SK-N-SH (cell line): Measurements from ENCODE around the gene CHST6. TPM values are rescaled to one million over a fixed set of nuclear protein-coding genes. Genes with fewer than 3 reads are reported as not detected.

ENCODE experiments used
- CTCF ChIA-PET: fragments of 300-600, 350-600 bp; formaldehyde crosslinking; extraction: SDS; loops from one replicate; lab custom pipeline; 2021; lab: Yijun Ruan, JAX
- POLR2A ChIA-PET: fragments of 350-600 bp; sonication (Branson Sonifier 250); formaldehyde crosslinking; extraction: SDS; loops from one replicate; lab custom pipeline; 2020; ENCODE audit warnings: antibody characterized with exemption, inconsistent platforms; lab: Yijun Ruan, JAX
- DNase-seq: peaks from one replicate; pipeline ENCODE4 v3.0.0; 2012
- H2AFZ ChIP-seq: fragments of 200-600 bp; sonication (generic); 2 replicates; pipeline ENCODE4 v1.8.1; 2016; ENCODE audit warnings: antibody characterized with exemption, mild to moderate bottlenecking, low read depth
- H3F3A ChIP-seq: fragments of 200-600 bp; sonication (generic); replicated peaks from 2 replicates; pipeline ENCODE3; 2016; ENCODE audit warnings: antibody characterized with exemption, mild to moderate bottlenecking; ENCODE audit not compliant: insufficient read depth
- H3K27ac ChIP-seq, 2 experiments: fragments of 200-500 bp in 1 of 2; fragments of 200-600 bp in 1 of 2; sonication (Bioruptor generic) in 1 of 2; sonication (generic), shearing (Covaris generic) in 1 of 2; 2 replicates each; pipeline versions ENCODE4 v1.5.1 to v1.6.1; 2014 to 2016; ENCODE audit warnings: low read depth in 2 of 2, inconsistent platforms in 1 of 2, low read length in 1 of 2, mild to moderate bottlenecking in 1 of 2, mixed read lengths in 1 of 2
- H3K27me3 ChIP-seq: fragments of 200-600 bp; sonication (generic), shearing (Covaris generic); 2 replicates; pipeline ENCODE4 v1.6.1; 2016; ENCODE audit warnings: mixed run types; ENCODE audit not compliant: insufficient read depth
- H3K36me3 ChIP-seq, 2 experiments: fragments of 200-500 bp in 1 of 2; fragments of 200-600 bp in 1 of 2; sonication (Bioruptor generic) in 1 of 2; sonication (generic) in 1 of 2; replicated peaks in 1 of 2; 2 replicates each; pipeline versions ENCODE3 to v1.5.1; 2014 to 2016; ENCODE audit warnings: low read length in 1 of 2, mild to moderate bottlenecking in 1 of 2; ENCODE audit not compliant: insufficient read depth in 2 of 2, control insufficient read depth in 1 of 2
- H3K4me1 ChIP-seq, 2 experiments: fragments of 200-500 bp in 1 of 2; fragments of 200-600 bp in 1 of 2; sonication (Bioruptor generic) in 1 of 2; sonication (generic), shearing (Covaris generic) in 1 of 2; 2 replicates each; pipeline versions ENCODE4 v1.5.1 to v1.6.1; 2014 to 2016; ENCODE audit warnings: low read depth in 1 of 2, low read length in 1 of 2, mixed run types in 1 of 2; ENCODE audit not compliant: insufficient read depth in 2 of 2, control insufficient read depth in 1 of 2
- H3K4me2 ChIP-seq: fragments of 200-600 bp; sonication (generic), shearing (Covaris generic); 2 replicates; pipeline ENCODE4 v1.6.1; 2017; ENCODE audit warnings: mixed run types
- H3K4me3 ChIP-seq, 2 experiments: fragments of 200-500 bp in 1 of 2; fragments of 200-600 bp in 1 of 2; sonication (Bioruptor generic) in 1 of 2; sonication (generic), shearing (Covaris generic) in 1 of 2; 2 replicates each; pipeline versions ENCODE4 v1.5.1 to v1.8.1; 2014 to 2016; ENCODE audit warnings: low read depth in 2 of 2, inconsistent platforms in 1 of 2, low read length in 1 of 2, mild to moderate bottlenecking in 1 of 2, mixed read lengths in 1 of 2, moderate library complexity in 1 of 2
- H3K79me2 ChIP-seq: fragments of 200-600 bp; sonication (generic); 2 replicates; pipeline ENCODE4 v1.8.1; 2017; ENCODE audit warnings: mild to moderate bottlenecking; ENCODE audit not compliant: insufficient read depth
- H3K9ac ChIP-seq: fragments of 200-600 bp; sonication (generic); 2 replicates; pipeline ENCODE4 v1.6.1; 2017; ENCODE audit warnings: mixed run types
- H3K9me2 ChIP-seq: fragments of 200-600 bp; sonication (generic); 2 replicates; pipeline ENCODE4 v1.6.1; 2017; ENCODE audit warnings: mixed run types
- H3K9me3 ChIP-seq: fragments of 200-600 bp; sonication (generic); 2 replicates; pipeline ENCODE4 v1.6.1; 2017; ENCODE audit warnings: mixed run types, mild to moderate bottlenecking, moderate library complexity
- H4K20me1 ChIP-seq: fragments of 200-600 bp; sonication (generic); 2 replicates; pipeline ENCODE4 v1.6.1; 2017; ENCODE audit warnings: mild to moderate bottlenecking, mixed run types; ENCODE audit not compliant: insufficient read depth
- CHD2 ChIP-seq: fragments of 150-350 bp; IDR thresholded peaks from 2 replicates; pipeline ENCODE4 v1.6.1; 2018; ENCODE audit warnings: low read length; ENCODE audit not compliant: partially characterized antibody
- EP300 ChIP-seq, 2 experiments: IDR thresholded peaks; 2 replicates each; pipeline versions ENCODE4 v1.4.0 to v1.6.1; 2012; ENCODE audit warnings: borderline replicate concordance in 1 of 2, low read depth in 1 of 2, low read length in 1 of 2
- EZH2phosphoT487 ChIP-seq: fragments of 200-600 bp; sonication (generic); IDR thresholded peaks from 2 replicates; pipeline ENCODE4 v1.6.1; 2017; ENCODE audit warnings: low read depth, mixed run types, mild to moderate bottlenecking, antibody characterized with exemption, moderate library complexity, borderline replicate concordance
- FOSL2 ChIP-seq: IDR thresholded peaks from 2 replicates; pipeline ENCODE4 v1.4.0; 2012; ENCODE audit warnings: low read depth, mild to moderate bottlenecking, moderate library complexity, borderline replicate concordance
- FOXJ3 ChIP-seq: sonication (generic); formaldehyde crosslinking; IDR thresholded peaks from 2 replicates; pipeline ENCODE4 v1.5.1; 2020; ENCODE audit warnings: mild to moderate bottlenecking, missing genetic modification reagents
- FOXM1 ChIP-seq: IDR thresholded peaks from 2 replicates; pipeline ENCODE4 v1.4.0; 2012; ENCODE audit warnings: low read depth, mild to moderate bottlenecking
- JUND ChIP-seq: IDR thresholded peaks from 2 replicates; pipeline ENCODE4 v1.4.0; 2012
- MEF2A ChIP-seq: IDR thresholded peaks from 2 replicates; pipeline ENCODE4 v1.4.0; 2012; ENCODE audit warnings: low read depth, borderline replicate concordance
- NFIC ChIP-seq: IDR thresholded peaks from 2 replicates; pipeline ENCODE4 v1.4.0; 2012; ENCODE audit warnings: borderline replicate concordance
- RFX5 ChIP-seq: IDR thresholded peaks from 2 replicates; pipeline ENCODE4 v1.6.1; 2012; ENCODE audit warnings: mild to moderate bottlenecking, improper control_type of control experiment, low read length
- SMC3 ChIP-seq: IDR thresholded peaks from 2 replicates; pipeline ENCODE4 v1.6.1; 2012; ENCODE audit warnings: low read depth, low read length, improper control_type of control experiment
- TCF12 ChIP-seq: IDR thresholded peaks from 2 replicates; pipeline ENCODE4 v1.4.0; 2012
- TEAD4 ChIP-seq: IDR thresholded peaks from 2 replicates; pipeline ENCODE4 v1.4.0; 2012; ENCODE audit warnings: mild to moderate bottlenecking, borderline replicate concordance; ENCODE audit not compliant: insufficient read depth
- YY1 ChIP-seq: IDR thresholded peaks from 2 replicates; pipeline ENCODE4 v1.4.0; 2012; ENCODE audit warnings: low read depth, mild to moderate bottlenecking
- WGBS: methylation state at CpG from one replicate; pipeline ENCODE4 v1.1.6; 2017; ENCODE audit warnings: low lambda C conversion rate; 5-methylcytosine and 5-hydroxymethylcytosine counted together
- polyA plus RNA-seq, 3 experiments: library from polyadenylated mRNA; depleted of rRNA; stranded (reverse); fragments of >200 nt; gene quantifications; 2 replicates each; pipeline ENCODE4 v1.2.3, GENCODE V29; 2012
- TF ChIP-seq, protein P1 (sequence below): IDR thresholded peaks from 2 replicates; pipeline ENCODE4 v1.4.0; 2012; ENCODE audit warnings: low read depth
- TF ChIP-seq, protein P2 (sequence below): IDR thresholded peaks from 2 replicates; pipeline ENCODE4 v1.6.1; 2012; ENCODE audit warnings: mild to moderate bottlenecking, low read depth, low read length, moderate library complexity
- TF ChIP-seq, protein P3 (sequence below): IDR thresholded peaks from 2 replicates; pipeline ENCODE4 v1.4.0; 2012; ENCODE audit warnings: low read depth, borderline replicate concordance
- TF ChIP-seq, protein P4 (sequence below): fragments of 150-350 bp; IDR thresholded peaks from 2 replicates; pipeline ENCODE4 v1.6.1; 2017; ENCODE audit warnings: antibody characterized with exemption, low read length, low read depth, borderline replicate concordance
- TF ChIP-seq, protein P5 (sequence below): IDR thresholded peaks from 2 replicates; pipeline ENCODE4 v1.4.0; 2012; ENCODE audit warnings: low read depth, borderline replicate concordance

CHST6 gene
- polyA plus RNA-seq, 1 of the 3 experiments (the other 2 are of a cell fraction), result 0.30 TPM

DNA sequence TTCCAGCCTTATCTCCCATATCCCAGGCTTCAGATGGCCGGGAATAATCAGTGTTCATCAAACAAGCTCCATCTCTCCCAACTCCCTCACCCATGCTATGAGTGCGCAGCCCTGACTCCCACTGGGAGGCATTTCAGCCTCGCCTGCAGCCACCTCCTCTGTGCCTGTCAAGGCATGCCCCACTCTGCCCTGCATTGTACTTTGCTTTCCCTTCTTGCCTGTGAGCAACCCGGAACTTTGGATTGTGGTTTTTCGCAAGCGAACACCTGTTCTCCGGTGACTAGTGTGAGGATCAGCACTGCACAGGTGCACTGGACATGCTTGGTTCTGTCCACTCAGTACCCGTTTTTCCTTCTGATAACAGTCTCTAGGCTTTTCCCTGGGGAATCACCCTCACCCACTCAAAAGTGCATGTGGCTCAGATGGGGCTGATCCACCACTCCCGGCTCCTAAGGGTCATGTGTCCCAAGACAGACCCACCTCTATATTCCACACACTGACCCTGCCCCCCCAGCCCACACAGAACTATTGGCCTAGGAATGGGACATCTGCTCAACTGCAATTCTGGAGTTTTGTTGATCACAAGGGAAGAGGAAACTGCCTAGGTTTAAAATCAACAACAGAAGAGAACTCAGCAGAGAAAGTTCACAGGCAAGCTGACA lies 9.1 kb downstream of the CHST6 start:
- Histone ChIP-seq H3K27me3 (no peaks in the 10 kb centered on the region), H2AFZ (no peak overlapping the region), H3K4me3 (no peak overlapping the region), H3K9me2 (no peaks in the 10 kb centered on the region), H3K79me2 (no peaks in the 10 kb centered on the region), H3F3A (no peaks in the 10 kb centered on the region), H3K27ac (no peak overlapping the region), H4K20me1 (no peaks in the 10 kb centered on the region), H3K9ac (no peak overlapping the region), H3K4me1 (no peaks in the 10 kb centered on the region), H3K36me3 (no peaks in the 10 kb centered on the region), H3K4me2 (no peak overlapping the region), H3K9me3 (no peaks in the 10 kb centered on the region)
- TF ChIP-seq MEF2A, result no peak
- ChIA-PET CTCF (interaction anchor here (1.9 to 3.0 kb wide), 3 partner anchors 13 to 64 kb away, joined by 6 to 12 read pairs (median 12); no protein-coding TSS in a partner anchor), POLR2A (no interaction called here)
- no peak for DNase-seq
- 79% methylated on average over 9 of the region's 9 CpGs for WGBS

DNA sequence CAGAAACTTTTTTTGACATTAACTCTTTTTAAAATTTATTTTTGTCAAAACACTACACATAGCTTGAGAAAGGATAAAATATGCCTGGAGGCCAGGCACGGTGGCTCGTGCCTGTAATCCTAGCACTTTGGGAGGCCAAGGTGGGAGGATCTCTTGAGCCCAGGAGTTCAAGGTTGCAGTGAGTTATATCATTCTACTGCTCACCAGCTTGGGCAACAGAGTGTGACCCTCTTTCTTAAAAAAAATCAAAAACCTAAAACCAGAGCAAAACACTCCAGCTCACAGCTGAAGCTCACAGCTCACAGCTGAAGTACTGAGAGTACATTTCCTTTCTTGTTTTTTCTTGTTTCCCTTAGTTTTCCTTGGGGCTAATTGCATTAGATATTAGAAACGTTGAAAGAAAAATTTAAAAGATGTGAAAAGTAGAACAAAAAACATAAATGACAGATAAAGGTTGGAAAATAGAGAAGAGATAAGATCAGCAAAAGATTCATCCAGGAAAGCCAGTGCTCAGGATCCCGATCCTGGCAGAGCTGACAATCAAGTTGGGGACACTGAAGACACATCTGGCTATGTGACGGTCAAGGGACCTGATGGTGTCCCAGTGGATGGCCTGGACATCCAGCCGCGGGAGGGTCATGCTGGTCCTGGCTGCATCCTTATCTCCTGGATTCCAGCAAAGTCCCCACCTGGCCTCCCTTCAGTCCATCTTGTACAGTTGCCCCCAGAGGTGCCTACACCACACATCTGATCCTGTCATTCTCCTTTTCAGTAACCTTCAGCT lies 9.8 kb downstream of the CHST6 start:
- no peak overlapping the region for H3K4me3 ChIP-seq
- no peaks in the 10 kb centered on the region for H3K9me2 ChIP-seq
- CTCF ChIA-PET, result interaction anchor here (0.7 to 3.0 kb wide), 5 partner anchors 13 to 65 kb away, joined by 3 to 12 read pairs (median 6); partner anchors contain the start of gene TMEM170A
- POLR2A ChIA-PET, result no interaction called here
- no peak overlapping the region for H3K27ac ChIP-seq
- no peaks in the 10 kb centered on the region for H3K4me1 ChIP-seq
- H3K9me3 ChIP-seq, result no peaks in the 10 kb centered on the region
- no peaks in the 10 kb centered on the region for H3F3A ChIP-seq
- H3K9ac ChIP-seq, result no peak overlapping the region
- H3K36me3 ChIP-seq, result no peaks in the 10 kb centered on the region
- WGBS, result 76% methylated on average over 7 of the region's 7 CpGs
- DNase-seq, result no peak
- H3K79me2 ChIP-seq, result no peaks in the 10 kb centered on the region
- TF ChIP-seq SMC3, result no peak
- TF ChIP-seq, protein P1, sequence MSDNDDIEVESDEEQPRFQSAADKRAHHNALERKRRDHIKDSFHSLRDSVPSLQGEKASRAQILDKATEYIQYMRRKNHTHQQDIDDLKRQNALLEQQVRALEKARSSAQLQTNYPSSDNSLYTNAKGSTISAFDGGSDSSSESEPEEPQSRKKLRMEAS, result no peak
- no peak for TF ChIP-seq FOXM1
- no peak for TF ChIP-seq FOSL2
- TF ChIP-seq NFIC, result no peak
- TF ChIP-seq EP300 (IDR thresholded peaks at IDR 0.05; ENCODE audit: borderline replicate concordance in 1 of 2, low read depth in 1 of 2, low read length in 1 of 2), result no peak
- TF ChIP-seq, protein P2, sequence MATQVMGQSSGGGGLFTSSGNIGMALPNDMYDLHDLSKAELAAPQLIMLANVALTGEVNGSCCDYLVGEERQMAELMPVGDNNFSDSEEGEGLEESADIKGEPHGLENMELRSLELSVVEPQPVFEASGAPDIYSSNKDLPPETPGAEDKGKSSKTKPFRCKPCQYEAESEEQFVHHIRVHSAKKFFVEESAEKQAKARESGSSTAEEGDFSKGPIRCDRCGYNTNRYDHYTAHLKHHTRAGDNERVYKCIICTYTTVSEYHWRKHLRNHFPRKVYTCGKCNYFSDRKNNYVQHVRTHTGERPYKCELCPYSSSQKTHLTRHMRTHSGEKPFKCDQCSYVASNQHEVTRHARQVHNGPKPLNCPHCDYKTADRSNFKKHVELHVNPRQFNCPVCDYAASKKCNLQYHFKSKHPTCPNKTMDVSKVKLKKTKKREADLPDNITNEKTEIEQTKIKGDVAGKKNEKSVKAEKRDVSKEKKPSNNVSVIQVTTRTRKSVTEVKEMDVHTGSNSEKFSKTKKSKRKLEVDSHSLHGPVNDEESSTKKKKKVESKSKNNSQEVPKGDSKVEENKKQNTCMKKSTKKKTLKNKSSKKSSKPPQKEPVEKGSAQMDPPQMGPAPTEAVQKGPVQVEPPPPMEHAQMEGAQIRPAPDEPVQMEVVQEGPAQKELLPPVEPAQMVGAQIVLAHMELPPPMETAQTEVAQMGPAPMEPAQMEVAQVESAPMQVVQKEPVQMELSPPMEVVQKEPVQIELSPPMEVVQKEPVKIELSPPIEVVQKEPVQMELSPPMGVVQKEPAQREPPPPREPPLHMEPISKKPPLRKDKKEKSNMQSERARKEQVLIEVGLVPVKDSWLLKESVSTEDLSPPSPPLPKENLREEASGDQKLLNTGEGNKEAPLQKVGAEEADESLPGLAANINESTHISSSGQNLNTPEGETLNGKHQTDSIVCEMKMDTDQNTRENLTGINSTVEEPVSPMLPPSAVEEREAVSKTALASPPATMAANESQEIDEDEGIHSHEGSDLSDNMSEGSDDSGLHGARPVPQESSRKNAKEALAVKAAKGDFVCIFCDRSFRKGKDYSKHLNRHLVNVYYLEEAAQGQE, result no peak
- TF ChIP-seq EZH2phosphoT487, result no peak
- TF ChIP-seq JUND, result no peak
- TF ChIP-seq YY1, result no peak
- no peak for TF ChIP-seq TCF12
- TF ChIP-seq FOXJ3 (CRISPR knock-in tag), result no peak
- no peak for TF ChIP-seq TEAD4
- TF ChIP-seq RFX5, result no peak
- TF ChIP-seq CHD2, result no peak
- TF ChIP-seq, protein P3, sequence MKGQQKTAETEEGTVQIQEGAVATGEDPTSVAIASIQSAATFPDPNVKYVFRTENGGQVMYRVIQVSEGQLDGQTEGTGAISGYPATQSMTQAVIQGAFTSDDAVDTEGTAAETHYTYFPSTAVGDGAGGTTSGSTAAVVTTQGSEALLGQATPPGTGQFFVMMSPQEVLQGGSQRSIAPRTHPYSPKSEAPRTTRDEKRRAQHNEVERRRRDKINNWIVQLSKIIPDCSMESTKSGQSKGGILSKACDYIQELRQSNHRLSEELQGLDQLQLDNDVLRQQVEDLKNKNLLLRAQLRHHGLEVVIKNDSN, result no peak
- TF ChIP-seq, protein P4, sequence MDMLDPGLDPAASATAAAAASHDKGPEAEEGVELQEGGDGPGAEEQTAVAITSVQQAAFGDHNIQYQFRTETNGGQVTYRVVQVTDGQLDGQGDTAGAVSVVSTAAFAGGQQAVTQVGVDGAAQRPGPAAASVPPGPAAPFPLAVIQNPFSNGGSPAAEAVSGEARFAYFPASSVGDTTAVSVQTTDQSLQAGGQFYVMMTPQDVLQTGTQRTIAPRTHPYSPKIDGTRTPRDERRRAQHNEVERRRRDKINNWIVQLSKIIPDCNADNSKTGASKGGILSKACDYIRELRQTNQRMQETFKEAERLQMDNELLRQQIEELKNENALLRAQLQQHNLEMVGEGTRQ, result no peak
- TF ChIP-seq, protein P5, sequence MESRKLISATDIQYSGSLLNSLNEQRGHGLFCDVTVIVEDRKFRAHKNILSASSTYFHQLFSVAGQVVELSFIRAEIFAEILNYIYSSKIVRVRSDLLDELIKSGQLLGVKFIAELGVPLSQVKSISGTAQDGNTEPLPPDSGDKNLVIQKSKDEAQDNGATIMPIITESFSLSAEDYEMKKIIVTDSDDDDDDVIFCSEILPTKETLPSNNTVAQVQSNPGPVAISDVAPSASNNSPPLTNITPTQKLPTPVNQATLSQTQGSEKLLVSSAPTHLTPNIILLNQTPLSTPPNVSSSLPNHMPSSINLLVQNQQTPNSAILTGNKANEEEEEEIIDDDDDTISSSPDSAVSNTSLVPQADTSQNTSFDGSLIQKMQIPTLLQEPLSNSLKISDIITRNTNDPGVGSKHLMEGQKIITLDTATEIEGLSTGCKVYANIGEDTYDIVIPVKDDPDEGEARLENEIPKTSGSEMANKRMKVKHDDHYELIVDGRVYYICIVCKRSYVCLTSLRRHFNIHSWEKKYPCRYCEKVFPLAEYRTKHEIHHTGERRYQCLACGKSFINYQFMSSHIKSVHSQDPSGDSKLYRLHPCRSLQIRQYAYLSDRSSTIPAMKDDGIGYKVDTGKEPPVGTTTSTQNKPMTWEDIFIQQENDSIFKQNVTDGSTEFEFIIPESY, result no peak
- H3K27me3 ChIP-seq, result no peaks in the 10 kb centered on the region
- H4K20me1 ChIP-seq, result no peaks in the 10 kb centered on the region
- H3K4me2 ChIP-seq, result no peak overlapping the region
- no peak overlapping the region for H2AFZ ChIP-seq
